Measurements from ENCODE around the gene RFX6.

- TF ChIP-seq POLR2AphosphoS5 (IDR thresholded peaks at IDR 0.05), result no peak
- no peak for TF ChIP-seq CTCF (IDR thresholded peaks at IDR 0.05)
- no peak for TF ChIP-seq POLR2A (IDR thresholded peaks at IDR 0.05)
Observed at GRCh38 chr6:116933485-116933884, 56.4 kb downstream of the RFX6 start.
